MM.1S (cell line): ENCODE results near the gene RRH.

Experiments used
- CTCF ChIP-seq: fragments of 300-600 bp; sonication (generic); IDR thresholded peaks from 2 replicates; pipeline ENCODE4 v1.5.1; 2016; ENCODE audit warnings: antibody characterized with exemption, low read length, mixed read lengths
- EZH2 ChIP-seq: fragments of 300-600 bp; sonication (generic); optimal IDR thresholded peaks from 2 replicates; pipeline ENCODE3; 2017; ENCODE audit warnings: low read depth, mild to moderate bottlenecking, antibody characterized with exemption, low read length, mixed read lengths

- TF ChIP-seq EZH2 (no peak), CTCF (no peak)
These were observed 36.4 kb downstream of the RRH start for GRCh38 chr4:109864134-109864533.
